ENCODE data around the gene UBE2I.

The UBE2I gene

DNA sequence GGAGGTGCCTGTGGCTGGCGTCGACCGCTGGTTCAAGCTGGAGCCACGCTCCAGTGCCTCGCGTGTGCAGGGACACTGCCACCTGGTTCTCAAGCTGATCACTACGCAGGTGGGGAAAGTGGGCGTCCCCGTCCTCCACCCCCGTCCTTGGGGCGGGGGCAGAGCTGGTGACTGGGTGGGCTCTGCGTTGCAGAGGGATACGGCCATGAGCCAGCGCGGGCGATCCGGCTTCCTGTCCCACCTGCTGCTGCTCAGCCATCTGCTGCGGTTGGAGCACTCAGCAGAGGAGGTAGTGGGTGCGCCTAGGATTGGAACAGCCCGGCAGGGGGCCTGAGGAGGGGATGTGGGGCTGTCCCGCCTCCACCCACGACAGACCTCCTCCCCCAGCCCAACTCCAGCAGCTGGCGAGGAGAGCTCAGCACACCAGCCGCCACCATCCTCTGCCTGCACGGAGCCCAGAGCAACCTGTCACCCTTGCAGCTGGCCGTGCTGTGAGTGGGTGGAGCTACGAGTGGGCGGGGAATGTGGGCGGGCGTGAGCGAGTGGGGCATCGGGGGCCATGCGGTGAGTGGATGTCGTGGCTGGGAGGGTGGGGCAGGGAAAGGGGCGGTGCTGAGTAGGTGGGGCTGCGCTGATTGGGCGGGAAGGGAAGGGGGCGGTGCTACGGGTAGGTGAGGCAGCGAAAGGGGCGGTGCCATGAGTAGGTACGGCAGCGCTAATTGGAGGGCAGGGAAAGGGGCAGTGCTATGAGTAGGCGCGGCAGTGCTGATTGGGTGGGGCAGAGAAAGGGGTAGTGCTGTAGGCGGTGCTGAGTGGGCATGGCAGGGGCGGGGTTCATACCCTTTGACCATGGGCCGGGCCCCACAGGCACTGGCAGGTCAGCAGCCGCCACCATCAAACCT lies 33.3 kb downstream of the UBE2I start:
- no peak for DNase-seq (ENCODE audit: low read depth, low spot score)

DNA sequence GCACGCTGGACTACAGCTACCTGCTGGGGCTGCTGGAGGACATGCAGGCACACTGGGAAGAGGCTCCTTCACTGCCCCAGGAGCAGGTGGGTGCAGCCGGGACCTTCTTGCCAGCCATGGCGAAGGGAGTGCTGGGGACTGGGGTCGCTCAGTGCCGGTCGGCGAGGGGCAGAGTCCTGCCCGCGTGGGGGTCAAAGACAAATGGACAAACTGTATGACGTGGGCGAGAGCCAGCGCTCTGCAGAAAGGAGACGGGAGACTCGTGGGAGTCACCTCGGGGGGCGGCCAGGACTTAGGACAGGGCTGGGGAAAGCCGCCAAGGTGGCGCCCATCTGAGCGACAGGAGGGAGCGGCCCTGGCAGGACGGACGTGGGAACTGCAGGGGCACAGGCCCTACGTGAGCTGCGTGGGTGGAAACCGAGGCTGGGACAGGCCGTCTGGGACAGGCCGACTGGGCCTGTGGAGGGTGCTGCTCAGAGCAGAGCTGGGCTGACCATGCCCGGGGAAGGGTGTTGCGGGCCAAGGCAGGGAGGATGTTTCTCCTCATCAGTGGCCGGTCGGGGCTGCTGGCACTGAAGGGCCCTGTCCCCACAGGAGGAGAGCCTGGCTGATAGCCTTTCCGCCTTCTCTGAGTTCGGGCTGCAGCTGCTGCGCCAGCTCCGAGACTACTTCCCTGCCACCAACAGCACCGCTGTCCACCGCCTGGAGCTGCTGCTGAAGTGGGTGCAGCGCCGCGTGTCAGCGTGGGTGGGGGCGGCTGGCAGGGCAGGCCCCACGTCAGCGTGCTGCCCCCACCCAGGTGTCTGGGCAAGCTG lies 34.2 kb downstream of the UBE2I start:
- DNase-seq (ENCODE audit: low read depth, low spot score) = no peak

DNA sequence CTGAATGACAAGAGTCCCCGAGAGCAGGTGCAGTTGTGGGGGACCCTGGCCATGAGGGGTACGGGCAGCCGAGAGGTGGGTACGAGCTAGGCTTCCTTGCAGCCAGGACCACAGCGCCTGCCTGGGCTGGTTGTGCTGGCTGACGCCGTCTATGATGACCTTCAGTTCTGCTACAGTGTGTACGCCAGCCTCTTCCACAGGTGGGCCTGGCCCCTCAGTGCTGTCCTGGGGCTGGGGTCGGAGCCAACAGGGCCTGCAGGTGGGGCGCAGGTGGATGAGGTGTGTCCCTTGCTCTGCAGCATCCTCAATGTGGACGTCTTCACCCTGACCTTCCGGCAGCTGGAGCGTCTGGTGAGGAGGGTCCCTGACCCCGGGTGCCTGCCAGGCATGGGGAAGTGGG lies 35.1 kb downstream of the UBE2I start:
- DNase-seq (ENCODE audit: low read depth, low spot score) = no peak

DNA sequence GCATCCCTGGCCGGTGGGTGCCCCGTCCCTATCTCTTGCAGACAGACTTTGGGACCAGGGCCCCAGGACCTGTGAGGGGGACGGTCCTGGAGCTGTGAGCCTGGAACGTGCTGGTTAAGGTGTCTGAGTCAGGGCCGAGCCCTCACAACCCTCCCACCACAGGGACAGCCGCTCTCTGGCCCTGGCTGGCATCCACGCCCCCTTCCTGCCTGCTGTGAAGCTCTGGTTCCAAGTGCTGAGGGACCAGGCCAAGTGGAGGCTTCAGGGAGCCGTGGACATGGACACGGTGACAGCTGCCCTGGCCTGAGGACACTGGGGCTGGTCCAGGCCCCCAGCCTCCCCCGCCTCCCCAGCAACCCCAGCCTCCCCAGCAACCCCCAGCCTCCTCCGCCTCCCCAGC lies 35.7 kb downstream of the UBE2I start:
- DNase-seq (ENCODE audit: low read depth, low spot score) = no peak

DNA sequence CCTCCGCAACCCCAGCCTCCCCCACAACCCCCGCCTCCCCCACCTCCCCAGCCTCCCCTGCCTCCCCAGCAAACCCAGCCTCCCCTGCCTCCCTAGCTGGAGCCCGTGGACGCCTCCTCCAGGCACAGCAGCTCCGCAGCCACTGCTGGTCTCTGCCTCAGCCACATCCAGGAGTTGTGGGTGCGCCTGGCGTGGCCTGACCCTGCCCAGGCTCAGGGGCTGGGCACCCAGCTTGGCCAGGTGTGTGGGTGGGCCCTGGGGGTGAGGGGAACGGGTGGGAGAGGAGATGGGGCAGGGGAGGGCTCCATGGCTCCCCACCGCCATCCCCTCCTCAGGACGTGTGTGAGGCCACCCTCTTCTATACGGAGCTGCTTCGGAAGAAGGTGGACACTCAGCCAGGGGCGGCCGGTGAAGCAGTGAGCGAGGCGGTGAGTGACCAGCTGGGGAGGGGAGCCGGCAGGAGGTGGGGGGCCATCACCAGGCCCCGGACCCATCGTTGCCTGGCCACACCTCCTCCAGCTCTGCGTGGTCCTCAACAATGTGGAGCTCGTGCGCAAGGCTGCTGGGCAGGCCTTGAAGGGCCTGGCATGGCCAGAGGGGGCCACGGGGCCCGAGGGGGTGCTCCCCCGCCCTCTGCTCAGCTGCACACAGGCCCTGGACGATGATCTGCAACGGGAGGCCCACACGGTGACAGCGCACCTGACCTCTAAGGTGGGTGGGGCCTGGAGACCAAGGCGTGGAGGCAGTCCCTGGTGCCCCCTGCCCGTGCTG lies 36.4 kb downstream of the UBE2I start:
- DNase-seq (ENCODE audit: low read depth, low spot score) = no peak

DNA sequence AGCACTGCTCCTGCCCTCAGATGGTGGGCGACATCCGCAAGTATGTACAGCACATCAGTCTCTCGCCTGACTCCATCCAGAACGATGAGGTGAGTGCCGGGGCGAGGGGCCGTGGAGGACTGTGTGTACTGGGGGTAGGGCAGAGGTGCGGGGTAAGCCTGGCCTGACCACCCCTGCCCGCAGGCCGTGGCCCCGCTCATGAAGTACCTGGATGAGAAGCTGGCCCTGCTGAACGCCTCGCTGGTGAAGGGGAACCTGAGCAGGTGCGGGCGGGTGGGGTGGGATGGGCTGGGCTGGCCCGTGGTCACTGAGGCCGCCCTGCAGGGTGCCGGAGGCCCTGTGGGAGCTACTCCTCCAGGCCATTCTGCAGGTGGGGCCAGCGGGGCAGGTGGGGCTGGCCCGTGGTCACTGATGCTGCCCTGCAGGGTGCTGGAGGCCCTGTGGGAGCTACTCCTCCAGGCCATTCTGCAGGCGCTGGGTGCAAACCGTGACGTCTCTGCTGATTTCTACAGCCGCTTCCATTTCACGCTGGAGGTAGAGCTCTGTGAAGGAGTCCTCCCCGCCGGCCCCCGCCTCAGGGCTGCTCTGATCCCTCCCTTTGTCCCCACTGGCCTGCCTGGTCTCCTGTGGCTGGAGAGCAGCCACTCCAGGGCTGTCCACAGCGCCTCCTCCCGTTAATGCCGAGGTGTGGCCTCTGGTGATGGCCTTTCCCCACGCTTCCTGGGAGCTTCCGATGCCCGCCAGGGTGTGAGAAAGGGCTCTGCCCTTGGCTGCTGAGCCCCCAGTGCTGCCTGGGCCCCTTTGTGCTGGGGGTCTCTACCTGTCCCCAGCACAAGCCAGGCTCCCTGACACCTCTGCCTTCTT lies 37.2 kb downstream of the UBE2I start:
- no peak for DNase-seq (ENCODE audit: low read depth, low spot score)

DNA sequence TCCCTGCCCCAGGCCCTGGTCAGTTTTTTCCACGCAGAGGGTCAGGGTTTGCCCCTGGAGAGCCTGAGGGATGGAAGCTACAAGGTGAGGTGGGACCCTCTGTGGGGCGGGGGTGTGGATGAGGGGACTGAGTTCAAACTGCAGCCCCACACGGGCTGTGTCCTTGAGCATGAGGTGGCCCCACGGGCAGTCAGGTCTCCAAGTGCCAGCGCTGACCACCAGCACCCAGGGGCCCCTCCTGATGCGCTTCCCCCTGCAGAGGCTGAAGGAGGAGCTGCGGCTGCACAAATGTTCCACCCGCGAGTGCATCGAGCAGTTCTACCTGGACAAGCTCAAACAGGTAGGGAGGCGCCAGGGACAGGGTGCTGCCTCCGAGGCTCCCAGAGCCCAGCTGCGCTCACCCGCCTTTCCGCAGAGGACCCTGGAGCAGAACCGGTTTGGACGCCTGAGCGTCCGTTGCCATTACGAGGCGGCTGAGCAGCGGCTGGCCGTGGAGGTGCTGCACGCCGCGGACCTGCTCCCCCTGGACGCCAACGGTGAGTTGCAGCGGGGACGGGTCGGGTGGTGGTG lies 37.9 kb downstream of the UBE2I start:
- DNase-seq (ENCODE audit: low read depth, low spot score) = no peak

DNA sequence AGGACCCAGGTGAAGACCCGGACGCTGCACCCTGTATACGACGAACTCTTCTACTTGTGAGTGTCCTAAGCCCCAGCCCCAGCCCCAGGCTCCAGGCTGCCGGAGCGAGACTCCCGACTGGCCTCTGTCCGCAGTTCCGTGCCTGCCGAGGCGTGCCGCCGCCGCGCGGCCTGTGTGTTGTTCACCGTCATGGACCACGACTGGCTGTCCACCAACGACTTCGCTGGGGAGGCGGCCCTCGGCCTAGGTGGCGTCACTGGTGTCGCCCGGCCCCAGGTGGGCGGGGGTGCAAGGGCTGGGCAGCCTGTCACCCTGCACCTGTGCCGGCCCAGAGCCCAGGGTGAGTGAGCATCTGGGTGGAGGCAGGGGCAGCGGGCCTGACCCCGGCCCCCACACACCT lies 38.5 kb downstream of the UBE2I start:
- DNase-seq (ENCODE audit: low read depth, low spot score) = no peak

DNA sequence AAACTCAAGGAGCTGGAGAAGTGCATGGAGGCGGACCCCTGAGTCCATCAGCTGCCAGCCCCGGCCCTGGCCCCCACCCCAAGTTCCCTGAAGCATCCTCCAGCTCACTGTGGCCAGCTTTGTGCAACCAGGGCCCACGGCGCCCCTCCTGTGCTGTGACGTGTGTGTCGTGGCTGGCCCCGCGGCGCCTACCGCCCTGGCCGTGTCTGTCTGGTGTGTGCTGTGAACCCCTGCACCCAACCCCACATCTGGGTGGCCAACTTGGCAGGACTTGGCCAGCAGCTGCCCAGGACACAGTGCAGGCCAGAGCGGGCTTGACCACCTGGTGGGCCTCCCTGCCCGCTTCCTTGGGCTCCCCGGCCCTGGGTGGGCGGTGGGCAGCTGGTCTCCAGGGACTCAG lies 39.0 kb downstream of the UBE2I start:
- DNase-seq (ENCODE audit: low read depth, low spot score) = no peak

DNA sequence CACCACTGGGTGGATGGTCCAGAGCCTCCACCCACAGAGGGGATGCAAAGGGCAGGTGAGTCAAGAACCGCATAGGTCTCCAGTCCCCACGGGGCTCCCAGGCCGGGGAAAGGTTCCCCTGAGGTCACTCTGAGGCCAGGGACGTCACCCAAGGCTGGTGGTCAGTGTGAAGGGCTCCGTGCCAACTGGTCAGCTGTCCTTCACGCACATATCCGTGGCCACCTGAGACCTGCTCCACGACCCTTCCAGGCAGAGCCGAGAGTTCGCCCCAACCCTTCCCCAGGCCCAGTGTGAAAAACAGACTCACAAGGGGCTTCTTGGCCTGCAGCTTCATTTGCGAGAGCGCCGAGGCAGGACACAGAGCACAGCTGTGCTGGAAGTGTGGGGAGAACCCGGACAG lies 39.5 kb downstream of the UBE2I start:
- no peak for DNase-seq (ENCODE audit: low read depth, low spot score)

DNA sequence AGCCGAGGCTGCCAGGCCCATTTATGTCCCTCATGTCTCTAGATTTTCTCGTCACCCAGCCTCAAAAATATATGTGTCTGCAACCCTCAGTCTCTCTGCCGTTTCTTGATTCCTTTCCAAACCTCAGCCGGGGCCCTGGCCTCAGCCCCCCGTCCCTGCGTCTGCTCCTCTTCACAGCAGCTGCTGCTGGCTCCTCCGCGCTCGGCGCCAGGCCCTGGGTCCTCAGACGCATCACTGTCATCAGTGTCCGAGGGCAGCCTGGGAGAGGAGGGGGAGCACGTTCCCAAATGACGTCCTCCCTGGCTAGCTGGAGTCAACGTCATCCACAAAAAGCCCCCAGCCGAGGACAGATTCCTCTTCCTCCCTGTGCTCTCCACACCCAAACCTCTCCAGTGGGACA lies 39.9 kb downstream of the UBE2I start:
- DNase-seq (ENCODE audit: low read depth, low spot score) = no peak

DNA sequence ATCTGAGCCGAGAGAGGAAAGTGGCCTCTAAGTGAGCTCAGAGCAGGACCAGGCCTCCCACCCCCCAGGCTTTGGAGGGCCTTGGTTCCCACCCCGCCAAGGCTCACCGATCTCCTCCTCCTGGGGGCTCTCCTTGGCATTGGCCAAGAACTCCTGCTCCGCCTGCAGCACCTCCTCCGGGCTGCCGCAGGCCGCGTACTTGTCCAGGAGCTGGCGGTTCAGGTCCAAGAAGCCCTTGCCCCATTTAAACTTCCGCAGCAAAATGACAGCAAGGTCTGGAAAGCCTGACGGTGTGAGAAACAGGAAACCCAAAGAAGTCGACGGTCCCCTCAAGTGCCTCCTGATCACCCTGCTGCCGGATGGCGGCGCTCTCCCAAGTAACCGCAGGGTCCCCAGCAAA lies 40.5 kb downstream of the UBE2I start:
- no peak for DNase-seq (ENCODE audit: low read depth, low spot score)

DNA sequence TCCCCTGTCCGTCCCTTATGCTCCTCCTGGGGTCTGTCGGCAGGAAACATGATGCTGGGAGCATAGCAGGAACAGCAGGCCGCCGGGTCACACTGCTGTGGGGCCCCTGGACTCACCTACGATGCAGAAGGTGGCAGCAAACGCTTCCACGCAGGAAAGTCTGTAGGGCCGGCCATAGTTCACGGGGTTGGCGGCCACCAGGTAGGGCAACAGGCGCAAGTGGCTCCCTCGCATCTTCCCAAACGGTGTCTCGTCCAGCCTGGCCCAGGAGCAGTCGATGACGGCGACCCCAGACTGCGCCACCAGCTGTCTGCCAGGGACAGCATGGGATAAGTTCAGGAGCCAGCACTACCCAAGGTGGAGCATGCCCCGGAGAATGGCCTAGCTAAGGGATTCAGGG lies 41.3 kb downstream of the UBE2I start:
- no peak for DNase-seq (ENCODE audit: low read depth, low spot score)

DNA sequence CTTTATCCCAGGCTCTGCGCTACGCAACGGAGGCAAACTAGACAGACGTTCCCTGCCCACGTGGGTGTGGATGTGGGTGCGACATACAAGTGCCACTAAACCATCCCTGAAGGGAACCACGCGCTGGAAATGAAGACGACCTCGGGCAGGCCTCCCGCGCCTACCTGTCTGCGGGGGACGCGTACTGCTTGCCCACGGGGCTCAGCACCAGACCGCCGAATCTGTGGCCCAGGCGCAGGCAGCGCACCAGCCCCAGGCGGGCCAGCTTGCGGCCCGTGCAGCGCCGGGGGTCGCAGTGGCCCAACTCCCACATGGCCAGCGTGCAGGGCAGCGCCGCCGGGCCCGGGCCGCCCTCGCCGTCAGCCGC lies 41.8 kb downstream of the UBE2I start:
- no peak for DNase-seq (ENCODE audit: low read depth, low spot score)

DNA sequence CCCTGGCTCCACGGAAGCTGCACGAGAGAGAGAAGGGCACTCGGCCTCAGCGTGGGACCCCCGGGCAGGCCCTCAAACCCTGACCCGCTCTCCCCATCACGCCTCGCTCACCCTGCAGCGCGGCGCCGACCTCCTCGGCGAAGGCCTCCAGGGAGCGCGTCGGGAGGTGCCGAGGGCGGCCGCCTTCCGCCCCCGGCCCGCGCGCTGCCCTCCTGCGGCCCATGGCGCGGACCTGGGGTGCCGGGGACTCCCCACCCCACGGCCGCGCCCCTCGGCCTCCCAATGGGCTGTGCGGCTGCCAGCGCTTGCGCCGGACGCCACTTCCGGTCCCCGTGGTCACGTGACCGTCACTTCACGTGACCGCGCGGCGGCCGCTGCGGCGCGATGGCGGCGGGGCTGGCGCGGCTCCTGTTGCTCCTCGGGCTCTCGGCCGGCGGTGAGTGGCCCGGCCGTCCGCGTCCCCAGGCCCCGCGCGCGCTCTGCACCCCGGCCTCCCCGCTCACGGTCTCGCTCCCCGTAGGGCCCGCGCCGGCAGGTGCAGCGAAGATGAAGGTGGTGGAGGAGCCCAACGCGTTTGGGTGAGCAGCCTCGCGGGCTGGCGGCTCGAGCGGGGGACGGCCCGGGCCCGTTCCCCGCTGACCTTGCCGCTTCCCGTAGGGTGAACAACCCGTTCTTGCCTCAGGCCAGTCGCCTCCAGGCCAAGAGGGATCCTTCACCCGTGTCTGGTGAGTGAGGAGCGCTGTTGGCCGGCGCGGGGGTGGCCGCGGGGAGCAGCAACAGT lies 42.3 kb downstream of the UBE2I start, which contains the start of the genes GNPTG and TSR3:
GNPTG (plus strand) TSS at position 350 of the 781 bp plus-strand sequence; CDS start at position 385, 35 bp downstream.
TSR3 (minus strand) TSS at position 297 of the 781 bp plus-strand sequence; CDS start at position 223, 74 bp downstream.
- peak; percentile 44 for DNase-seq (ENCODE audit: low read depth, low spot score)

DNA sequence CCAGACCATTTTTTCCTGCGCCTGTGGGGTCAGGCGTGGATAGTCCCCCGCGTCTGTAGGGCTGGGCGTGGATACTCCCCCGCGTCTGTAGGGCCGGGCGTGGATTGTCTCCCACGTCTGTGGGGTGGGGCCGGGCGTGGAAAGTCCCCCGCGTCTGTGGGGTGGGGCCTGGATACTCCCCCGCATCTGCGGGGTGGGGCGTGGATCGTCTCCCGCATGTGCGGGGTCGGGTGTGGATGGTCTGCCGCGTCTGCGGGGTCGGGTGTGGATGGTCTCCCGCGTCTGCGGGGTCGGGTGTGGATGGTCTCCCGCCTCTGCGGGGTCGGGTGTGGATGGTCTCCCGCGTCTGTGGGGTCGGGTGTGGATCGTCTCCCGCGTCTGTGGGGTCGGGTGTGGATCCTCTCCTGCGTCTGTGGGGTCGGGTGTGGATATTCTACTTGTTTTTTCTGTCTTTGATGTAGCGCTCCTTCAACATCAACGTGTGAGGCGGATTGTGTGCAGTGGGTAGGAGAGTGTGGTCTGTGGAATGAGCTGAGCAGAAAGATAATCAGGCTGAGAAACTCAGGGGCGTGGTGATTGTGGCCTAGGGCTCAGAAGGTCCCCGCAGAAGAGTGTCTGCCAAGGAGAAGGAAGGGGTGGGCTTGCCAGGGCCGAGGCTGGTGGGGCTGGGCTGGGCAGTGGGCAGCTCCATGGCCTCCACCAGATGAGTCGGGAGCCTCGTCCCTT lies 45.5 kb downstream of the UBE2I start:
- no peak for DNase-seq (ENCODE audit: low read depth, low spot score)

DNA sequence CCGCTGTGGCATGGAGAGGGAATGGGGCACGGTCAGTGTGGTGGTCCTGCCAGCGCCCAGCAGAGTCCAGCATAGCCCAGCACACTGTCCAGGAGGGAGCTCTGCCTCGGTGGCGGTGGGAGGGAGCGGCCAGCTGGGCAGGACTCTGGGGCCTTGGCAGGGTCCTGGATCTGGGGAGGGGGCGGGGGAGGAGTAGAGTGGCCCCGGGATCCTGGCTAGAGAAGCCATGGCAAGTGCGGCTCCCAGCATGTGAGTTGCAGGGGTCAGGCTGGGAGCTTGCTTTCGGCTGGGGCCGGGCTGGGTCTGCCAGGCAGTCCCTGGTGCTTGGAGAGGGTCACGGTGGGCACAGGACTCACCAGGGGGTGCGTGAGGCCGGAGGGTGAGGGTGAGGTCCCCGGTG lies 46.2 kb downstream of the UBE2I start:
- DNase-seq (ENCODE audit: low read depth, low spot score) = no peak

DNA sequence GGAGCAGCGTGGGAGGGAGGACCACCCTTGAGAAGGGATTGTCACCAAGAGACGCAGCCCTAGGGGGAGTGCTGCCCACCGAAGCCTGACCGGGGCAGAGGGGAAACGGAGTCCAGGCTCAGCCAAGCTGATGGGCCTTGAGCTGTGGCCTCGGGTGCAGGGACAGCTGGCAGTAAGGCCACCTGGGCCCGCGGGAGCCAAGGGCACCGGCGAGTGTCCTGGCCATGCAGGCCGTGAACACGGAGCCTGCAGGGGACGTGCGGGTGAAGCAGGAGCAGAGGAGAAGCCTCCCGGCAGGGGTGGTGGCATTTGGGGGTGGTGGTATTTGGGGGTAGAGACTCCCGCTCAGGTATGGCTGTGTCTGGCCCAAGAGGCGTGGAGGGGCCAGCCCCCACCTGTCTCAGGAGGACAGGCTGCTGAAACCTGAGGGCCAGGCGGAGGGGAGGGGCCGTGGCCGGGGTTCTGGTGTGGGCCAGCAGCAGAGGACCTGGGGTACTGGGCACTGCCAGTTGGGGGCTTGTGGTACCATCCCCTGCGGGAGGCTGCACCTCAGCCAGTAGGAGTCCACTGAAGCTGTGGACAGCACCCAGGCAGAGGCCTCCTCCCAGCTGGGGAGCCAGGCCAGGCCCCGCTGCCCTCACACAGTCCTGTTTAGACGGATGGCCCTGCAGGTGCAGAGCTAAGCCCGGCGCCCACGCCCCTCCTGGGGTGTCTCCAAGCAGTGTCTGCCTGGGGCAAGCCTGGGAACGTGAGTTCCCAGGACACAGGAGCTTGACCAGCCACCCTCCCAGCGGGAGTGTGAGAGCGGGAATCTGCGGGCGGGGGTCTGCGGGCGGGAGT lies 46.8 kb downstream of the UBE2I start:
- no peak for DNase-seq (ENCODE audit: low read depth, low spot score)
